Fibroblast of lung (primary cell): ENCODE data around the gene NPY4R2. TPM values are rescaled to one million over a fixed set of nuclear protein-coding genes. Genes with fewer than 3 reads are reported as not detected.
"Not testable (repeated sequence)": the region's sequence is repeated elsewhere in the genome, so short reads cannot be mapped to it uniquely, and the experiment has no call there.

Source experiments
- DNase-seq, 2 donors: peaks; one replicate each; pipeline versions ENCODE4 v3.0.0 to v3.0.0-alpha.2; 2010; ENCODE audit warnings: low read depth in 2 of 2
- H2AFZ ChIP-seq: 2 replicates; pipeline ENCODE4 v1.5.1; 2012; ENCODE audit warnings: low read length, control low read depth, inconsistent platforms
- H3K27ac ChIP-seq: 2 replicates; pipeline ENCODE4 v1.5.1; 2011; ENCODE audit warnings: low read length, control low read depth; ENCODE audit not compliant: insufficient read depth
- H3K27me3 ChIP-seq: 2 replicates; pipeline ENCODE4 v1.5.1; 2011; ENCODE audit warnings: mild to moderate bottlenecking, low read length; ENCODE audit not compliant: control insufficient read depth, insufficient read depth
- H3K36me3 ChIP-seq: 2 replicates; pipeline ENCODE4 v1.5.1; 2011; ENCODE audit warnings: low read length; ENCODE audit not compliant: control insufficient read depth, insufficient read depth
- H3K4me1 ChIP-seq: 2 replicates; pipeline ENCODE4 v1.5.1; 2011; ENCODE audit warnings: low read length; ENCODE audit not compliant: control insufficient read depth, insufficient read depth; ENCODE audit errors: extremely low read depth
- H3K4me2 ChIP-seq: 2 replicates; pipeline ENCODE4 v1.5.1; 2011; ENCODE audit warnings: low read length, control low read depth; ENCODE audit not compliant: insufficient read depth; ENCODE audit errors: extremely low read depth
- H3K4me3 ChIP-seq, 4 experiments: fragments of 200-600 bp in 1 of 4; sonication (generic) in 1 of 4; replicated peaks in 1 of 4; 2 replicates each; pipeline ENCODE4 v1.5.1; 2011 to 2016; ENCODE audit warnings: low read length in 4 of 4, low read depth in 3 of 4, mild to moderate bottlenecking in 3 of 4, control low read depth in 2 of 4, inconsistent platforms in 1 of 4, mixed read lengths in 1 of 4; ENCODE audit not compliant: insufficient read depth in 1 of 4; ENCODE audit errors: control extremely low read depth in 1 of 4
- H3K79me2 ChIP-seq: 2 replicates; pipeline ENCODE4 v1.5.1; 2012; ENCODE audit warnings: mild to moderate bottlenecking, low read length, inconsistent platforms; ENCODE audit not compliant: control insufficient read depth, insufficient read depth
- H3K9ac ChIP-seq: 2 replicates; pipeline ENCODE4 v1.5.1; 2011; ENCODE audit warnings: mild to moderate bottlenecking, low read length, control low read depth; ENCODE audit not compliant: insufficient read depth
- H3K9me3 ChIP-seq: 2 replicates; pipeline ENCODE4 v1.5.1; 2012; ENCODE audit warnings: low read depth, low read length; ENCODE audit not compliant: control insufficient read depth, insufficient read depth
- H4K20me1 ChIP-seq: 2 replicates; pipeline ENCODE4 v1.5.1; 2011; ENCODE audit warnings: low read length; ENCODE audit not compliant: control insufficient read depth, insufficient read depth; ENCODE audit errors: extremely low read depth
- polyA plus RNA-seq, 2 donors: library from polyadenylated mRNA; depleted of rRNA in 1 of 2; stranded (reverse) in 1 of 2; unstranded in 1 of 2; fragments of >200 nt; gene quantifications; 2 replicates each; pipeline ENCODE4 v1.2.1, GENCODE V29; 2011 to 2012; ENCODE audit warnings: missing spikeins in 1 of 2
- total RNA-seq: library from RNA; depleted of rRNA; stranded (reverse); fragments of >200 nt; gene quantifications from 2 replicates; pipeline ENCODE4 v1.2.1, GENCODE V29; 2014

NPY4R2 gene
- total and polyA plus RNA-seq, 2 donors (not counting 1 experiment from before 2014, with no cell fraction given): not detected

DNA sequence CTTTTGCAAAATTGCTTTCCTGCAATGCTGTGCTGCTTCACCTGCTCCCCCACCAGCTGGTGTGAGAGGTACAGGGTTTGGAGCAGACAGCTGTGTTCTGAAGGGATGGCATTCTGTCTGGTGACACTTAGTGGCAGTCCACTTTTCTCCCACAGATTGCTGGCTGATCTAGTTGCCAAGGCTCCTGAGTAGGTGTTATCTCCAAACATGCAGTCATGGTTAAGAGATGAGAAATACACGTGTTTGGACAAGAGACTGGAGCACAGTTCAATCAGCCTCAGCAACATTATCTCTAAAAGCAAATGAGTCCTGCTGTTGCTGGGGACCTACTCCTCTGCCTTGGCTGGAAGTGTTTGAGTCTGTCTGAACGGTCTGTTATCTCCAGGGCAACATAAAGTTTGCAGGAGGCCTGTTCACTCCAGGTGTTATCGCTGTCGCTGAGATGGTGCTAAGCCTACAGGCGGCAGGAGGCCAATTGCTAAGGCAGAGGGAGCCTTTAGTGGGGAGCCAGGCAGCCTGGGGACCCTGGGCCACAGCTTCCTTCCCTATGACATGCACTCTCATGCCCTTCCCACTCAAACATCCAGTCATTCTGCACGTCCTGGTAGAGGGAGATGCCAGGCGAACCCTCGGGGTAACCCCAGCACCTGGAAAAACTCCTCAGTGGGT lies 24.0 kb downstream of the NPY4R2 start:
- H3K4me3 ChIP-seq, H3K27me3 ChIP-seq, H4K20me1 ChIP-seq, H3K4me2 ChIP-seq, H3K27ac ChIP-seq, H3K36me3 ChIP-seq, H3K4me1 ChIP-seq, H3K9ac ChIP-seq, H3K9me3 ChIP-seq, H2AFZ ChIP-seq, H3K79me2 ChIP-seq: not testable (repeated sequence)
- peak in 1 of 2 donors; percentile 5 for DNase-seq

DNA sequence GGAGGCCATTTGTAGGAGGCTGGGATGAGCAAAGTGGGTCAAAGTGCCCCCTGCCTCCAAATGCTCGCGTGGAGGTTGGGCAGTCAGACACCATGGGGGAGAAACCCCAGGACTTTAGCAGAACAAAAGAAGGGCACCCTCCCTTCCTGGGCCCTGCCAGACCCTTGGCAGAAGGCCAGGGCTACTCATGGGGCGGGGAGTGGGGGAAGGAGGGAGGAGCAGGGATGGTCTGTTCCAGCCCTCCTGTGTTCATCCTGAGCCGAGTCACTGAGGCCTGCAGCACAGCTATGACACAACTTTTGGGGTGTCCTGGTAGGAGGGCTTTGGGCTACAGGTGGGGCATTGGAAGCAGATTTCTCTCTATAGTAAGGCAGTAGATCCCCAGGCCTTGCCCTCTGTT lies 24.9 kb downstream of the NPY4R2 start:
- not testable (repeated sequence) for H3K4me1 ChIP-seq, H3K9ac ChIP-seq, H3K4me2 ChIP-seq, H4K20me1 ChIP-seq, H3K9me3 ChIP-seq, DNase-seq, H3K79me2 ChIP-seq, H3K36me3 ChIP-seq, H3K27ac ChIP-seq, H2AFZ ChIP-seq, H3K4me3 ChIP-seq, H3K27me3 ChIP-seq

DNA sequence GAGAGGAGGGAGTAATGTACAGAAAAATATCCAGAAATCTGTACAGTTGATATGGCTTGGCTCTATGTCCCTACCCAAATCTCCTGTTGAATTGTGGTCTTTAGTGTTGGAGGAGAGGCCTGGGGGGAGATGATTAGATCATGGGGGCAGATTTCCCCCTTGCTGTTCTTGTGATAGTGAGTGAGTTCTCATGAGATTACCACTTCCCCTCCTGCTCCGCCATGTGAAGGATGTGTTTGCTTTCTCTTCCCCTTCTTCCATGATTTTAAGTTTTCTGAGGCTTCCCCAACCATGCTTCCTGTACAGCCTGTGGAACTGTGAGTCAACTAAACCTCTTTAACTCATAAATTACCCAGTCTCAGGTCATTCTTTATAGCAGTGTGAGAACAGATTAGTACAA lies 29.0 kb downstream of the NPY4R2 start:
- H3K36me3 ChIP-seq, H3K79me2 ChIP-seq, H2AFZ ChIP-seq, DNase-seq, H3K4me1 ChIP-seq, H4K20me1 ChIP-seq, H3K27me3 ChIP-seq, H3K4me2 ChIP-seq, H3K9ac ChIP-seq, H3K27ac ChIP-seq, H3K4me3 ChIP-seq, H3K9me3 ChIP-seq: not testable (repeated sequence)

DNA sequence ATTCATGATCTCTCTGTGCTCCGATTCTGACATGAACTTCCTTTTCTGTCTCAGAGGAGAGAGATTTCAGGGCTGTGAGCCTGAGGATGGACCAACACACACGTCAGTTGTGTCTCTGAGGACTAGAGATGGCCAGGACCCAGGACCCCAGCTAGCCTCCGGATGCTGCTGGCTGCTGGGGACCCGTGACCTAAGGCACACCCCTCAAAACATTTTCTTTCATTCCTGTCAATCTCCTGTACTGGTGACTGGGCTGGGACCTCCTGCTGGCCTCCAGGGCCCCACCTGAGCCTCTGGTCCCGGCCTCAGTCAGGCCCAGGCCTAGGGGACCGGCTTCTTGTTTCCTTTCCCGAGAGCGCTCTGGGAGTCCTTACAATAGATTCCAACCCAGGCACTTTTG lies 38.7 kb downstream of the NPY4R2 start:
- not testable (repeated sequence) for H3K27ac ChIP-seq, H4K20me1 ChIP-seq, H3K9me3 ChIP-seq, DNase-seq, H3K4me2 ChIP-seq, H3K27me3 ChIP-seq, H3K9ac ChIP-seq, H3K36me3 ChIP-seq, H3K4me1 ChIP-seq, H3K79me2 ChIP-seq, H2AFZ ChIP-seq, H3K4me3 ChIP-seq

DNA sequence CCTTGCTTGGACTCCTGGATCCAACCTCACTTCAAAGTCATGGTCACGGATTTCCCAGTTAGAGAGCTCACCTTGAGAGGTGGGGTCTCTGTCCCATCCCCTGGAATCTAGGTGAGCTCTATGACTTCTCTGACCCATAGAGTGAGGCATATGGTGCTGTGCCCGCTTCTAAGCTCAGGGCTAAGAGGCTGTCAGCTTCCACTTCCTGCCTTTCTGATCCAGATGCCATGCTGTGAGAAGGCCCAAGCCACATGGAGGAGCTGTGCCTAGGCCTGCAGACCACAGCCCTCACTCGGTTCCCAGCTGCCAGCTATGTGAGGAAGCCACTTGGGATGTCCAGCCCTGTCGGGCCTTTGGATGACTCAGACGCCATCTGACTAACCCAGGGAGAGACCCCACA lies 41.2 kb downstream of the NPY4R2 start:
- H3K4me1 ChIP-seq, DNase-seq, H3K4me3 ChIP-seq: not testable (repeated sequence)

DNA sequence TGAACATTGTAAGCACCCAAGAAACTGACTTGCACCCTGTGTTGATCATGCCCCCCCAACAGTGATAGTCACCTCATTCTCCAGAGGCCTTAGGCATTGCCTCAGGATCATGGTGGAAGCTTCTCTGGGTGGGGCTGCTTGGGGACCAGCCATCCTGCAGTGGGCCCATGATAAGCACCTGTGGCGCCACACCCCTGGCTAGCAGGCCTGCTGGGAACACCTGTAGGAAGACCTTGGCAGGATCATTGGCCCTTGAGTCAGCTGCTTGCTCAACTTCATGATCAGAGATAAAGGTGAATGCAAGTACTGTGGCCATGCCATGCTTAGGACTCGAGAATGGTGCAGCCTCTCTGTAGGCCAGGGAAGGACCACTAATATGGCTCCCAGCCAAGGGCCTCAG lies 42.2 kb downstream of the NPY4R2 start:
- not testable (repeated sequence) for H2AFZ ChIP-seq, H3K79me2 ChIP-seq, H3K4me1 ChIP-seq, DNase-seq, H3K27me3 ChIP-seq, H3K9me3 ChIP-seq, H3K27ac ChIP-seq, H3K9ac ChIP-seq, H3K4me3 ChIP-seq, H3K36me3 ChIP-seq, H3K4me2 ChIP-seq, H4K20me1 ChIP-seq

More for the DNA sequence above, 41.2 kb downstream of the NPY4R2 start:
- not testable (repeated sequence) for H3K36me3 ChIP-seq, H3K9me3 ChIP-seq, H3K27me3 ChIP-seq, H4K20me1 ChIP-seq, H3K4me2 ChIP-seq, H2AFZ ChIP-seq, H3K9ac ChIP-seq, H3K79me2 ChIP-seq, H3K27ac ChIP-seq

DNA sequence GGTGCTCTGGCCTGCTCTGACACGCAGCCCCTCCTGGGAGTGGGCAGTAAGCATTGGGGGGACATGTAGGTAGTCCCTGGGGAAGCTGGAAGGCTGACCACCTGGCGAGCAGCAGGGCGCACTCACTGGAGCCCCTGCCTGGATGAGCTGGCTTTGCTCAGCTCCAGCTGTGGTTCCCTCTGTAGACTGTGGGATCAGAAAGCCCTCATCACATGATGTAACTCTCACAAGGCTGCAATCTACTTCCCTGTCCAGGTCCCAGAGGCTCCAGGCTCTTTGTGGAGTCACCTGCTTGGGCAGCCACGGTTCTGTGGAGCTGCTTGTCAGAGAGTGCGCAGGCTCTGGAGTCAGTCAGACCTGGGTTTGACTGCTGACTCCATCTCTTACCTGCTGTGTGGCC lies 44.3 kb downstream of the NPY4R2 start:
- H3K4me3 ChIP-seq, H3K9me3 ChIP-seq, H3K4me2 ChIP-seq, H3K9ac ChIP-seq, H3K4me1 ChIP-seq, DNase-seq, H3K36me3 ChIP-seq, H3K27ac ChIP-seq, H4K20me1 ChIP-seq, H2AFZ ChIP-seq, H3K27me3 ChIP-seq, H3K79me2 ChIP-seq: not testable (repeated sequence)
